ENCODE measurements around the gene NDRG2.
"Not testable (repeated sequence)": the region's sequence is repeated elsewhere in the genome, so short reads cannot be mapped to it uniquely, and the experiment has no call there.

The NDRG2 gene

DNA sequence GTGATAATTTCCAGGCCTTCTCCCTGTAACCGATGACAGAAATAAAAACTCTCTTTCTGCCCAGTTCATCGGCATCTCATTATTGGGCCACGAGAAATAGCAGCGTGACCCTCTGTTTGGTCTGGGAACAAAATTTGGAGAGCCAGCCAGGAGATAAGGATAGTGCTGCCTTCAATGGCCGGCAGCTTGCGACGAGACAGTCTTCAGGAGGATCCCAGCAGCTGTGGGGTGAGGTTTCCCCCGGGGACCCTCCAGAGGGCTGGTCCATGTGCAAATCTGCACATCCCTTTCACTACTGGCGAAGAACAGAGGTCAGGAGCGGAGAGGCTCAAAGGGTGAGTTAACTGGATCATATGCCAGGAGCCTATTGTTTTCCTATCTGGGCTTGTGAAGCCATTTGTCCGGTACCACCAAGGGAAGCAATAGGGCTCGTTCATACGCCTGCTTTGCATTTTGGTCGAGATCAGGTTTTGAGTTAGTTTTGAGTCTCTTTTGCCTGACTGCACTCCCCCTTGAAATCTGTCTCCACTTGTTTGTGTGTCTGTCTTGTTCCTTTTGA, 21.0 kb downstream of the NDRG2 start:
- DNase-seq, result no peak

DNA sequence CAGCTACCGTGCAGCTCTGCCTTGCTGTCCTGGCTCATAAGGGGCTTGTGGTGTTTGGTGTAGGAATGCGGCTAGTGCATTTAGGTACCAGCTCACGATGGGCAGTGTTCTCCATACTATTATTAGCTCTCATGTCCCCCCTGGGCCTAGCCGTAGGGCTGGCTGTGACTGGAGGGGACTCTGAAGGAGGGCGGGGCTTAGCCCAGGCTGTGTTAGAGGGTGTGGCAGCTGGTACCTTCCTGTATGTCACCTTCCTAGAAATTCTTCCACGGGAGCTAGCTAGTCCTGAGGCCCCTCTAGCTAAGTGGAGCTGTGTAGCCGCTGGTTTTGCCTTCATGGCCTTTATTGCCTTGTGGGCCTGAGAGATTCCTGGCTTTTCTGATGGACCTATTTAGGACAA, 23.6 kb downstream of the NDRG2 start:
- DNase-seq, result no peak

DNA sequence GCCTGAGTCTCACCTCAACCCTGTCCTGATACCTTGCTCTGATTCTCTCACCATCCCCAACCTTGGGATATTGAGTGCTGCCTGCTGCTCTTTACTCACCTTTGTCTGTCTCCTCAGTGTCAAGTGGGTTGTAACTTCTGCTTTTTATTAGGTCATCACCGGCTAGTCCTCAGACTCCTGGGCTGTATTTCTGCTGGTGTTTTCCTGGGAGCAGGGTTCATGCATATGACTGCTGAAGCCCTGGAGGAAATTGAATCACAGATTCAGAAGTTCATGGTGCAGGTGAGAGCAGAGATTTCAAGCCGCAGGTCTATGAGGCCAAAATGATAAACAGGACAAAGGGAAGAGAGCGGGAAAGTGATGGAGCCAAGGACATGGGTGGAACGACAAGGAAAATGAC, 25.3 kb downstream of the NDRG2 start:
- DNase-seq, result no peak

DNA sequence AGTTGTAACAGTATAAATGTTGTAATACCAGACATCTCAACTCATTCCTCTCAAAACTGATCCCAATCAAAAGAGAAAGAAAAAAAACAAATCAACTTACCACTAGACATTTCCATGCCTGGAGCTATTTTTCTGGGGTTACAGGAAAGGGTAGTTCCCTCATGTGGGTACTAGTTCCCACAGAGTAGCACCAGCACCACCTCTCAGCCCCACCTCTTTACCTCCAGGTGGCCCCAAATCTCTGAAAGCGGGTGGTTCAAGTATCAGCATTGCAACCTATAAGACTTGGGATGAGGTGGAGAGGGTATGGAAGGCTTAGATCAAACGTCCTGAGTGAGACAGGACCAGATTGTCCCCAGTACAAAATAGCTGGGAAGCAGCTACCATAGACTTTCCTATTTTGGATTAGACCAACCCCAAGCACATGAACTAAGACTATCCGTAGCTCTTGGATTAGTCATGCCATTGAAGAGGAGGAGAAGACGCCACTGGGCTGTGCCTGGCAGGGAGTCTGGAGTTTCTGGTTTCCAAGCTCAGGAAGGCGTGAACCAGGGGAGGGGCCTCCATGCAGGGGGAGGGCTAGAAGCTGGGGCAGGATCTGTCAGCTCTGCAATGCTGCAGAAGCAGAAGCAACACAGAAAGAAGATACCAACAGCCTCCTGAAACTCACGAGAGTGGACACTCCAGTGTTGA, 26.0 kb downstream of the NDRG2 start, which contains the start of gene SLC39A2:
Gene SLC39A2 (plus strand): TSS at position 620 of the 693 bp plus-strand sequence. CDS start 154 bp downstream, outside the sequence.
- DNase-seq, result no peak

DNA sequence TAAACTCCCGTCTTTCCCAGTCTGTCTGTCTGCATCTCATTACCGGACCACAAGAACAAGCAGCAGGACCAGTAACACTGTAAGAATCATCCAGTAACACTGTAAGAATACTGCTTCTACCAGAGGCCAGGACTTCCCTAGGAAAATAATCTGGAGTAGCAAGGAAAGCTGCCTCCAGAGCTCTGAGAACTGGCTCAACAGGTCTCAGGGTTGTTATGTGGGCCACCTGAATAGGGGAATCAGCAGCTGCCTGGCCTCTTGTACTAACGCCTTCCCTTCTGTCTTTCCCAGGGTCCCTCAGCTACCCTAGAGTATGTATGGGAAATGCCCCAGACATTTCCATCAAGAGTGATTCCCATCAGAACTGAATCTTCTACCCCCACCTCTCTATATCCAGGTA, 26.7 kb downstream of the NDRG2 start:
- DNase-seq, result no peak

DNA sequence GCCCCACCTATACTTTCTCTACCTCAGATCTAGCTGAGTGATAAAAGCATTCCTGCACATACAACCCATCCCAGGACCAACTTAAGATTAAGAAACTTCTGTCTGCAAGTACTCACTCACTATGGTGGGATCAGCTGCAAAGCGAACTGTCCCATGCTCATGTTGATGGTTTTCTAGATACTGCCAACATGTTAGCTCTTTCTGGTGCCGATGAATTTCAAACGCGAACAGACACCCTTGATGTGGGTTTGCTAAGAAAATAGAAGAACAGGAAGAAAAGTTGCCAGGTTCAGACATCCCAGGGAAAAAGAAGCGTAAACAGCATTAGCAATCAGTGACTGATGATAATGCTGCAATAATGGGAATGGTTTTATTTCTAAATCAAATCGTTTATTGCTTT, 27.3 kb downstream of the NDRG2 start:
- no peak for DNase-seq

DNA sequence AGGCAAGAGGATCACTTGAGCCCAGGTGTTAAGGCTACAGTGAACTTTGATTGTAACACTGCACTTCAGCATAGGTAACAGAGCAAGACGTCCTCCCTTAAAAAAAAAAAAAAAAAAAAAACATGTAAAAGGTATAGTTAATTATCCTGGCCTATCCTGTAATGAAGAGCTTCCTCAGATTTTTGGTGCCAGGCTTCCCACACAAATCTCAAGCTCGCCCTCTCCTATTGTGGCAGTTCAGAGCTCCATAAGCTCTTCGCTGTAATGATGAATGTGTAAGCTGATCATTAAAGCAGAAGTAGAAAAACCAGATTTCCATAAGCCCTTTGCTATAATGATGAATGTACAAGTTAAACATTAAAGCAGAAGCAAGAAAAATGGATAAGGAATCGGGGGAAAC, 27.7 kb downstream of the NDRG2 start:
- DNase-seq, result no peak

DNA sequence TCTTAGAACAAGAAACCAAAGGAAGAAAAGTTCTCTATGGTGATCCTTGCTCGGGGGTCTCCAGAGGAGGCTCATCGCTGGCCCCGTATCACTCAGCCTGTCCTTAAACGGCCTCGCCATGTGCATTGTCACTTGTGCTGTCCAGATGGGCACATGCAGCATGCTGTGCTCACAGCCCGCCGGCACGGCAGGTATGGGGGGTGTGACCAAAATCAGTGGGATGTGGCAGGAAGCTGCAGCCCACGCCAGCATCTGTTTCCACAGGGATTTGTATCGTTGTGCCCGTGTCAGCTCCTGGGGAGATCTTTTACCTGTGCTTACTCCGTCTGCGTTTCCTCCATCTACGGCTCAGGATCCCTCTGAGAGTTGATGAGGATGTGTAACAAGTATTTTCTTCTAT, 28.3 kb downstream of the NDRG2 start:
- no peak for DNase-seq

DNA sequence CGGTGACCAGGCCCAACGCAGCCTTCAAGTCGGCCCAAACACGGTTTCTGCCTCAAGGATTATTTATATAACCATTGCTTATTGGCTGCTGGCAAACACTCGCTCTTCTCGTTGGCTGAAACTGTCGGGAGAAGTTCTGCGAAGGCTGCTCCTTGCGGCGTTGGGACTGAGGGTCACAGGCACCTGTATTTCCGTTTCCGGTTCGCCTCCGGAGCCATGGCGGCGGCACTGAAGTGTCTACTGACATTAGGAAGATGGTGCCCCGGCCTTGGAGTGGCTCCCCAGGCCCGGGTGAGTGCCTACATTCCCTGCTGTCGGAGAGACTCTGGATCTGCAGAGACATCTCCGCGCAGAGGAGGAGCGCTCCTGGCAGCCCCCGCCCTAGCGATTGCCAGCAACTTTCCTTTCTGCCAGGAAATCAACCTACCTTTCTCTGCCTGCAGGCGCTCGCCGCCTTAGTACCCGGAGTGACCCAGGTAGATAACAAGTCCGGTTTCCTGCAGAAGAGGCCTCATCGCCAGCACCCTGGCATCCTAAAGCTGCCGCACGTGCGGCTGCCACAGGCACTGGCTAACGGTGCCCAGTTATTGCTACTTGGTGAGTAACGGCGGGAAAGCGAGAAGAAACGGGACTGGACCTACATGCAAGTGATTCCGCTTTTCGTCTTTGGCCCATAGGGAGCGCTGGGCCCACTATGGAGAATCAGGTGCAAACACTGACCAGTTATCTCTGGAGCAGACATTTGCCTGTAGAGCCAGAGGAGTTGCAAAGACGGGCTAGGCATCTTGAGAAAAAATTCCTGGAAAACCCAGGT, 34.9 kb downstream of the NDRG2 start, which contains the start of gene METTL17:
Gene METTL17 (plus strand): TSS at position 194 of the 814 bp plus-strand sequence. CDS start 23 bp downstream, at position 217.
- peak; percentile 60 to 96 (median 77) for DNase-seq

DNA sequence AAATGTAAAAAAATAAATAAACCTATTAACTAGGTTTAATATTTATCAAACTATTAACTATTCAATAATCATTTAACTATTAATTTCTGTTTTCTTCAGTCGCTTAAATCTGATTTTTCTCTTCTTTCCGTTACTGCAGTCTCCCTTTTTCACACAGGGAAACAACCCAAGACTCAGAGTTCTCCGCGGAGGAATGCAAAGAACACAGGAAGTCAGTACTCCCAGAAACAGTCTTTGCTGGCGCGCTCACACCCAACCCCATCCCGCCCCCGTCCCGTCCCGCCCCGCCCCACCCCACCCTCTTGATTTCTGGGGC, 35.4 kb downstream of the NDRG2 start:
- no peak for DNase-seq

DNA sequence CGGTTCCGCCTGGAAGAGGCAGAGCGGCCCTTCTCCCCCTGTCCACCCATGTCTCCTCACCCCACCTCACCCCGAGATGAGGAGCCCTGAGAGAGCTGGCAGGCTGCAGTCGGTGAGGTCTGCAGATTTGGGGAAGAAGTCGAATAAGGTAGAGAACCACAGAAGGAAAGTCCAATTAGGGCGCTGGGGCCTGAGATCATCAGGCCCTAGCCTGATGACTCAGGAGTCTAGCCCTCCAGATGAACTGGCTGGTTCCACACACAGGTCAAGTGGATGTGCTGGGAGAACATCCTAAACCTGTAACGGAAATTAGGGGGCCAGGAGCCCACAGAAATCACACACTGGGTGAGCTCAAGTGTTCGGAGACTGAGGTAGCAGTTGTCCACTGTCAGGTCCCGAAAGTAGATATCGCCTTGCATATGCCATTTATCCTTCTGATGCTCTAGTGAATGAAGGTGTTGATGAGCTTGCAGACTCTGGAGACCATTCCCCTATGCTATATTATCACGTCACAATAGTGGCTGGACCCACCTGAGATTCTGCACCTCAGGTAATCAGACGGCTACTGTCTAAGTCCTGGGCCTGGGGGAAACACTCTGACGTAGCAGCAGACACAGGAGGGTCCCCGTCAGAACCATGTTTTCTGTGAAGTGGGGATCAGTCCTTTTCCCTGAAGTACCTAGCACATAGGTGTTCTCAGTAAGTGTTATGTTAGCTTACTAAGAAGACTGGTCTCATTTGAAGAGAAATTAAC, 36.0 kb downstream of the NDRG2 start:
- no peak for DNase-seq

DNA sequence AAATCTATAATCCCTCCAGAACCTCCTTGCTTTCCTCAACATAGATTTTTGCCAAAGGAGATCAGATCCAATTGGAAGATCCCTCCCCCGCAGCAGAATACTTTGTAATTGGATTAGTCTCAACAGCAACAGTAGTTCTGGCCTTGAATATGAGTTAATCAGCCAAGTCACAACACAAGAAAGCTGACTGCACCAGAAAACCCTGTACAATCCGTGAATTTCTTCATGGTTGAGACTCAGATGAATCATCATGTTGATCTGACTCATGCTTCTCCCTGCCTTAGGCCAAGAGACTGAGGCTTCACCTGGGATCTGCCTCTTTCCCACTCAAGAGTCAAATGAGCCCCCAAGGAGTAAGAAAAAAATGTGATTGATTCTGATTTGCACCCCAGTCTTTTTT, 38.0 kb downstream of the NDRG2 start:
- no peak for DNase-seq

DNA sequence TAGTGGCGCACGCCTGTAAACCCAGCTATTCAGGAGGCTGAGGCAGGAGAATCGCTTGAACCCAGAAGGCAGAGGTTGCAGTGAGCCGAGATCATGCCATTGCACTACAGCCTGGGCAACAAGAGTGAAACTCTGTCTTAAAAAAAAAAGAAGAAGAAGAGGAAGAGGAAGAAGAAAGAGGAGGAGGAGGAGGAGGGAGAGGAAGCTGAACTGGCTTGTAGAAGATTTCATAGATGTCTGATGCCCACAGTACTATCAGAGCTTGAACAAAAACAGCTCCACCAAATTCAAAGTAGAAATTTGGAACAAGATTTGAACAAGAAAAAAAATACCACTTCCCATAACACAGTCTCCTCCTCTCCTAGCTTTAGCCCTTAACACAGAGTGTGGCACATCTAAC, 39.2 kb downstream of the NDRG2 start:
- DNase-seq, result not testable (repeated sequence)

DNA sequence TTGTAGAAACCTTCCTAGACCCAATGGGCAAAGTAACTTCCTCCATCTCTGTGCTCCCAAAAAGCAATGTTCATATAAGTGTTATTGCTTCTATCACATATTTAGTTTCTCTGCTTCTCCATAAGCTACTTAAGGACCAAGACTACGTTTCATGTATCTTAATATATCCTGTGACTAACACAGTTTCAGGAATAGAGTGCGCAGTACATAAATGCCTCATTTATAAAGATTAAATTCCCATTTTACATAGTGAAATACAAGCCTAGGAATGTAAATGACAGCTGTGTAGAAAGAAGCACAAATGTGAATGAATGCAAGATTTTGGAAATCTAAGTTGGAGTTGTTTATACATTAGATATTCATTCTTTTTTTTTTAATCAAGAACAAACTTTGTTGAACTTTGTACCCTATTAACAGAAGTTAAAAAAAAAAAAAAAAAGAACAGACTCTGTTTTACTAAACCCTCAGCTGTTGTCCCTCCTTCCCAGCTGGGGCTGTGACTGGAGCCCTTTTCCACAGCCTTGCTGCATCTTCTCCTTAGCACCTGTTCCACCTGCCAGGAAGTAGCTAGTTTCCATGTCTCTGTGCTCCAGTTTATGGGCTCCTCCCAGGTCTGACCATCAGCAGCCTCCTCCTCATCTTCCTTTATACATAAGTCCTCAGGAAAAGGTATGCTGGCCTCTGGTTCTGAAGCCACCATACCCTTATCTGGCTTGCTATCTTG, 42.1 kb downstream of the NDRG2 start:
- no peak for DNase-seq

DNA sequence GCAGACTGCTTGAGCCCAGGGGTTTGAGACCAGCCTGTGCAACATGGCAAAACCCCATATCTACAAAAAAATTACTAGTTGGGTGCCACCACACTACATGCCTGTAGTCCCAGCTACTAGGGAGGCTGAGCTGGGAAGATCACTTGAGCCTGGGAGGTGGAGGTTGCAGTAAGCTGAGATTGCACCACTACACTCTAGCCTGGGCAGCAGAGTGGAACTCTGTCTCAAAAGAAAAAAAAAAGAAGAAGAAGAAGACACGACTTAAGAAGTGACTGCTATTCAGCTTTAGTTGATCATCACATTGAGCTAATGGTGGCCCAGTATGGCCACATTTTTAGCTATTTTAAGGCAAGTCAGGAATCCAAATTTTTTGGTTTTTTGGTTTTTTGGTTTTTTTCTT, 44.0 kb downstream of the NDRG2 start:
- no peak for DNase-seq

DNA sequence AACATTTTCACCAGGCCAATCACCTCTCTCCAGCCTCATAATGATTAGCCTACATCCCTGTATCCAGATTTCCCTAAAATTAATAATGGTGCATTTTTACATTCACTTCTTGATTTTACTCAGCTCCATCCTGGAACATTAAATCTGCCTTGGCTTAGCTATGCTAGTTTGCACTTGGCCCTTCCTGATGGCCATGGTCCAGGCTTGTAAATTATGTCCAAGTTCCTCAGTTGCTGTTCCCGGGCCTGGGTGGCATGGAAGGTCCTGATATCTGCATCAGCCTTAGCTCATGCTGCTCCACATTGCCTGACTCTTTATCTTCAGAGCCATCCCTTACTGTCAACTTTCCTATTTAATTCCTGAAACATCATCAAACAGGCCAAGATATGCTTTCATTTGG, 46.2 kb downstream of the NDRG2 start:
- no peak for DNase-seq

DNA sequence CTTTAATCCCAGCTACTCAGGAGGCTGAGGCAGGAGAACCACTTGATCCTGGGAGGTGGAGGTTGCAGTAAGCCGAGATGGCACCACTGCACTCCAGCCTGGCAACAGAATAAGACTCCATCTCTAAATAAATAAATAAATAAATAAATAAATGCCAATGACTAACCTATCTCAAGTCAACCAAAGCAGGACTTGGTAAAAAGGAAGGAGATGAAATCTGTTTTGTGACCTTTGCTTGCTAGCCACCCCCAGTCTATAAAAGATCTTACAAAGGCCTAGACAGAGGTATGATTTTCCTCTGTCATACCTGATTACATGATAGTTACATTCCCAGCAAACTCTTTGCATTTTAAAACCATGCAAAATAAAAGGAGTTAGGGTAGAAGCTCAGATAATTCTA, 48.6 kb downstream of the NDRG2 start:
- no peak for DNase-seq

DNA sequence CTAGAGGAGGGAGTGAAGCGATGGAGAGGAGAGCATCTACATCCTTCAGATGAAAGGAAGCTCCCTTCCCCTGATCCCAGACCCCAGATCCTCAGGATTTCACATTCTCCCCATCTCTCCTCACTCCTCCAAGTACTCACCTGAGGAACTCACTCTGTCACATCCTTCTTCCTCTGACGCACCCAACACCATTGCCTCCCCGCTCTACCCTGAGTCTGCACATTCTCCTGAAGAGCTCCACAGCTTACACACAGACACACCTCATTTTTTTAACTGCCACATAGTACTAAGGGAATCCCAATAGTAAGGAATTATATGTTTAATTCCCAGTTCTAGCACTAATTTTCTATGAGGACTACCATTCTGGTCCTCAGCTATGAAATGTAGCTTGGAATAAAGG, 51.4 kb downstream of the NDRG2 start:
- no peak for DNase-seq

DNA sequence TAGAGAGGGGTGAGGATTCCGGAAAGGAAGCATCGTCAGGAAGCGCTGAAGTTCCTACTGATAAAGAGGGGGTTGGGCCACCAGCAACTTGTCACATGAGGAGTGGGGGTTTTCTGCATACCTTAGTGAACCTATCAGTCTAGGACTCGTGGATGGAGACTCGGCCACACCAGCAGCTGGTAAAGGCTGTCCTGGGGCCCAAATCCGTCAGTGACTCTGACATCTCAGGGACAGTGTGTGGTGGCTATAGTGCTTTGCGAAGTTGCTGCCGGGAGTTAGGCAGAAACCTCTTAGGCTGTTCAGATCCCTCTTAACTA, 53.2 kb downstream of the NDRG2 start:
- no peak for DNase-seq

DNA sequence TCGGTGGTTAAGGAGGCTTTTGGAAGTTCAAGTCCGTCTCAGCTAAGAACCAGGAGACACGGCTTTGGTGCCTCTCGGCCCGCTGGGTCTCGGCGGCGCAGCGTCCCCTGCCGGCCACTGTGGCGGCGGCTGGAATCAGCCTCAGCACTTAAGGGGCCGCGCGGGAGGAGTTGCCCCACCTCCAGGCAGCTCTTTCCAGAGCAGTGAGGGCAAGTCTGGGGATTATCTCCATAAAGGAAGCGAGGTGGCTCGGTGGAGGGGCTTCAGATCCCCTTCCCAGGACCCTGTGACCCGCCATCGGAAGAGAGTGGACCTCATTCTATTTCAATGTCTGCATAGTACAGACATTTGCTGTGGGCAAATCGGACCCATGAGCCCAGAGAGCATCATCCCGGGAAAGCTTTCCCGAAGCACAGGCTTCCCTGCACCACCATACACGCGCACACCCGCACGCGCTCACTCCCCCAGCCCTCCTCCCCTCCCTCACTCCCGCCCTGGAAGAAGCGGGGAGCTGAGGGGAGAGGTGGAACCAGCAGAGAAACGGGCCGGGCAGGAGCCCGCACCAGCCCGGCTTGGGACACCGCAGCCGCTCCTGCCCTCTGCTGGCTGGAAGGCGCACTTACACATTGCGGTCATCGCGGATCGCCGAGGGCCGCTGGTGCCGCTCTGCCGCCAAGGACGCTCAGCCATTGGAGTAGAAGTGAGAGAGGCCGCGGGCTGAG, 53.7 kb downstream of the NDRG2 start:
- DNase-seq, result peak; percentile 55 to 80 (median 66)

DNA sequence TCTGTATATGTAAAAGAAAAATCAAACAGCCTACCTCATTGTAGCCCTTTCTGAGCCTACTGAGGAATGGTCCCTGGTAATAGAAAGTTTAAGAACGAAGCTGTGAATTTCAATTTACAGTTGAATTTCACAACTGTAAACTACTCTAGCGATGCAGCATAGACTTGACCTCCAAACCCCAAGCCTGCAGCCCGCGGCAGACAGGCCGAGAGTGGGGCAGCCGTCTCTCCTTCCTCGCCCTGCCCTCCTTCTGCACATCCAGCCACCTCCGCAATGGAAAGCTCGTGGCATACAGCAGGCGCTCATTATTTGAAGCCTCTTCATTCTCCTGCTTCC, 54.2 kb downstream of the NDRG2 start:
- DNase-seq, result no peak

DNA sequence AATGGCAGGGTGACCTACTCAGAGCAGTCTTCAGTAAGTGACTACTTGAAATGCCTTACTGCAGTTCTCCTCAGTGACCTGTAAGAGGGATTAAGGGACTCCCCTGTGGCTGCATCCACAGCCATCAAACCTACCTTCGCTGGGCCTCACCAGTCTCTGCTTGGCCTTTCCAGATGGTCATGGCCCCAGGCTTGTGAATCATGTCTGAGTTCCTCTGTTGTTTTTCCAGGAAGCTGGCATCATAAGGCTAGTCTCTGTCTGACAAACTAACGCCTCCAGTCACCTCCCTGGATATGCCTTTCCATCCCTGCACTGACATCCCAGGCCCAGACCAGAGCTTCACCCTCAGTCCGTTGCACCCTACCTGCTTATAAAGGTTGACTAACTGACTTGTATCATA, 55.5 kb downstream of the NDRG2 start:
- no peak for DNase-seq

Measured in T-helper 2 cell (primary cell).